Right atrium auricular region (tissue), 2 donors: ENCODE measurements around the gene TGFB1. TPM values are rescaled to one million over a fixed set of nuclear protein-coding genes. Genes with fewer than 3 reads are reported as not detected.
"Not testable (repeated sequence)": the region's sequence is repeated elsewhere in the genome, so short reads cannot be mapped to it uniquely, and the experiment has no call there.

ENCODE experiments used
- DNase-seq: peaks from one replicate; pipeline ENCODE4 v3.0.0-alpha.2; 2019; ENCODE audit warnings: low spot score
- H3K27ac ChIP-seq, 2 donors: fragments of 200-600 bp; sonication (generic); 1 replicate in 1 of 2; 2 replicates in 1 of 2; pipeline ENCODE4 v1.5.1; 2016 to 2019
- H3K27me3 ChIP-seq, 2 donors: fragments of 200-600 bp; sonication (generic); one replicate each; pipeline versions ENCODE4 v1.5.1 to v1.6.0; 2017 to 2019
- H3K36me3 ChIP-seq: fragments of 200-600 bp; sonication (generic); one replicate; pipeline ENCODE4 v1.5.1; 2016
- H3K4me1 ChIP-seq, 2 donors: fragments of 200-600 bp; sonication (generic); one replicate each; pipeline versions ENCODE4 v1.5.1 to v1.6.0; 2017 to 2019
- H3K4me3 ChIP-seq, 2 donors: fragments of 200-600 bp; sonication (generic); 1 replicate in 1 of 2; 2 replicates in 1 of 2; pipeline ENCODE4 v1.5.1; 2017 to 2019; ENCODE audit warnings: mild to moderate bottlenecking in 1 of 2, moderate library complexity in 1 of 2
- H3K9me3 ChIP-seq, 2 donors: fragments of 200-600 bp; sonication (generic); one replicate each; pipeline ENCODE4 v1.5.1; 2019
- CTCF ChIP-seq, 2 donors: fragments of 200-600 bp; sonication (generic); IDR thresholded peaks; one replicate each; pipeline ENCODE4 v1.5.1; 2019; ENCODE audit warnings: antibody characterized with exemption in 2 of 2
- total RNA-seq, 2 donors: library from RNA; depleted of rRNA; stranded (reverse); fragments of >200 nt; gene quantifications; one replicate each; pipeline ENCODE4 v1.1.0, GENCODE V29; 2016

TGFB1 gene
- total RNA-seq, 2 donors from 2014 or later = 17.6 to 33.7 TPM

GRCh38 chr19:41350735-41351338, 2.9 kb downstream of the TGFB1 start:
- peaks cover 7% of the 10 kb centered on the region for H3K36me3 ChIP-seq
- H3K27ac ChIP-seq = peak overlapping the region; percentile 93 to 95
- no peak for DNase-seq
- peaks cover 0 to 46% of the 10 kb centered on the region in 2 donors for H3K4me1 ChIP-seq
- H3K4me3 ChIP-seq = peak overlapping the region; percentile 84 to 88
- H3K27me3 ChIP-seq = no peaks in the 10 kb centered on the region
- TF ChIP-seq CTCF (IDR thresholded peaks at IDR 0.05) = no peak
- H3K9me3 ChIP-seq = no peaks in the 10 kb centered on the region

GRCh38 chr19:41346916-41347315, 6.8 kb downstream of the TGFB1 start:
- H3K27me3 ChIP-seq, H3K9me3 ChIP-seq, H3K27ac ChIP-seq, H3K4me3 ChIP-seq, DNase-seq: not testable (repeated sequence)
- Histone ChIP-seq H3K4me1 (peaks cover 0 to 22% of the 10 kb centered on the region in 2 donors), H3K36me3 (peaks cover 23% of the 10 kb centered on the region)

GRCh38 chr19:41344162-41344561, 9.6 kb downstream of the TGFB1 start:
- H3K36me3 ChIP-seq = peaks cover 23% of the 10 kb centered on the region

GRCh38 chr19:41341669-41342490, 11.8 kb downstream of the TGFB1 start:
- H3K4me1 ChIP-seq = no peaks in the 10 kb centered on the region
- TF ChIP-seq CTCF (IDR thresholded peaks at IDR 0.05) = no peak
- H3K27me3 ChIP-seq = no peaks in the 10 kb centered on the region
- no peaks in the 10 kb centered on the region for H3K9me3 ChIP-seq
- no peak overlapping the region for H3K27ac ChIP-seq
- H3K4me3 ChIP-seq = no peak overlapping the region
- DNase-seq = no peak
- H3K36me3 ChIP-seq = peaks cover 17% of the 10 kb centered on the region

More at GRCh38 chr19:41344162-41344561, 9.6 kb downstream of the TGFB1 start:
- Histone ChIP-seq H3K27me3 (no peaks in the 10 kb centered on the region), H3K4me1 (peaks cover 0 to under 1% of the 10 kb centered on the region in 2 donors), H3K27ac (no peak overlapping the region), H3K4me3 (no peak overlapping the region), H3K9me3 (no peaks in the 10 kb centered on the region)
- DNase-seq = no peak
- no peak for TF ChIP-seq CTCF (IDR thresholded peaks at IDR 0.05)

- DNase-seq = no peak
- Histone ChIP-seq H3K9me3 (no peaks in the 10 kb centered on the region), H3K27me3 (no peaks in the 10 kb centered on the region), H3K36me3 (peaks cover 24% of the 10 kb centered on the region), H3K27ac (no peak overlapping the region), H3K4me3 (no peak overlapping the region), H3K4me1 (no peaks in the 10 kb centered on the region)
- no peak for TF ChIP-seq CTCF (IDR thresholded peaks at IDR 0.05)
These were observed 13.8 kb downstream of the TGFB1 start for GRCh38 chr19:41339936-41340335.

- TF ChIP-seq CTCF (IDR thresholded peaks at IDR 0.05) = no peak
- peaks cover 26% of the 10 kb centered on the region for H3K36me3 ChIP-seq
- no peaks in the 10 kb centered on the region for H3K4me1 ChIP-seq
- no peak for DNase-seq
- H3K4me3 ChIP-seq = no peak overlapping the region
- H3K27me3 ChIP-seq = no peaks in the 10 kb centered on the region
- no peak overlapping the region for H3K27ac ChIP-seq
- H3K9me3 ChIP-seq = no peaks in the 10 kb centered on the region
These were observed 18.3 kb downstream of the TGFB1 start for GRCh38 chr19:41335467-41335866.
